ENCODE measurements around the gene PTGDS. TPM values are rescaled to one million over a fixed set of nuclear protein-coding genes. Genes with fewer than 3 reads are reported as not detected.

The PTGDS gene
- total and polyA plus RNA-seq, 10 of the 15 experiments (the other 5 are each of a cell fraction or from before 2014, with no cell fraction given), result not detected

GRCh38 chr9:136937186-136938001, 39.9 kb upstream of the PTGDS start:
- Histone ChIP-seq H3K4me2 (ENCODE audit: control insufficient read depth, insufficient read depth) (no peak overlapping the region), H3K79me2 (ENCODE audit: control insufficient read depth, insufficient read depth, low read length) (no peaks in the 10 kb centered on the region; the same call in 1 of the 2 replicates), H3K36me3 (ENCODE audit: control insufficient read depth in 2 of 2, insufficient read depth in 2 of 2, low read length in 1 of 2) (peaks cover 8 to 23% of the 10 kb centered on the region in 2 experiments), H4K20me1 (ENCODE audit: control insufficient read depth, insufficient read depth) (no peaks in the 10 kb centered on the region), H3K4me3 (no peak overlapping the region), H3K9me3 (replicated peaks; ENCODE audit: control insufficient read depth, insufficient read depth, low read length) (no peaks in the 10 kb centered on the region; the same call in 2 of the 3 replicates), H3K27ac (ENCODE audit: control insufficient read depth, insufficient read depth) (no peak overlapping the region), H2AFZ (ENCODE audit: control insufficient read depth, low read depth, low read length) (no peak overlapping the region), H3K9ac (ENCODE audit: control insufficient read depth, insufficient read depth, low read length) (no peak overlapping the region), H3K4me1 (ENCODE audit: control insufficient read depth, insufficient read depth, low read length) (no peaks in the 10 kb centered on the region), H3K27me3 (replicated peaks in 1 of 2; ENCODE audit: control insufficient read depth in 2 of 2, insufficient read depth in 2 of 2, low read length in 1 of 2) (no peaks in the 10 kb centered on the region)
- no peak for TF ChIP-seq HDAC6 (IDR thresholded peaks at IDR 0.05; ENCODE audit: unreplicated experiment)
- TF ChIP-seq POLR2AphosphoS2 (IDR thresholded peaks at IDR 0.05; ENCODE audit: low read depth, low read length), result no peak
- no peak for TF ChIP-seq NFXL1 (IDR thresholded peaks at IDR 0.05; ENCODE audit: borderline replicate concordance)
- TF ChIP-seq JUNB (IDR thresholded peaks at IDR 0.05), result no peak
- no peak for FAIRE-seq
- no peak for ATAC-seq
- in situ Hi-C loops (cut with MboI), result no loop called here
- ChIA-PET POLR2A (interaction anchor here (0.6 kb wide), 1 partner anchor 117 kb away, joined by 7 read pairs; no protein-coding TSS in a partner anchor), SMC1A (ENCODE audit: uncharacterized antibody, unreplicated experiment) (no interaction called here), RAD21 (ENCODE audit: unreplicated experiment) (interaction anchor here (1.4 kb wide), 1 partner anchor 55 kb away, joined by 4 read pairs; no protein-coding TSS in a partner anchor), CTCF (interaction anchor here (1.1 to 1.6 kb wide), 3 partner anchors 8 to 10 kb away, joined by 3 to 7 read pairs (median 3); partner anchors contain the start of gene C8G)
- no TSS peak for BruUV-seq (replicated peaks)
- intact Hi-C loops (cut with micrococcal nuclease; ENCODE audit: unreplicated experiment), result no loop called here
- 88% methylated on average over 15 of the region's 15 CpGs for WGBS (ENCODE audit: insufficient coverage, insufficient replicate concordance, low lambda C conversion rate, missing lambda C conversion rate)
- no peak for DNase-seq (ENCODE audit: low read depth, low spot score)

GRCh38 chr9:136939431-136939995, 37.8 kb upstream of the PTGDS start:
- ChIA-PET SMC1A (ENCODE audit: uncharacterized antibody, unreplicated experiment) (no interaction called here), POLR2A (interaction anchor here (0.6 kb wide), 2 partner anchors 16 to 26 kb away, joined by 4 read pairs; no protein-coding TSS in a partner anchor), CTCF (interaction anchor here (1.3 kb wide), 1 partner anchor 90 kb away, joined by 5 read pairs; no protein-coding TSS in a partner anchor), RAD21 (ENCODE audit: unreplicated experiment) (no interaction called here)
- Histone ChIP-seq H3K4me3 (no peak overlapping the region), H4K20me1 (ENCODE audit: control insufficient read depth, insufficient read depth) (no peaks in the 10 kb centered on the region), H2AFZ (ENCODE audit: control insufficient read depth, low read depth, low read length) (no peak overlapping the region), H3K4me1 (ENCODE audit: control insufficient read depth, insufficient read depth, low read length) (no peaks in the 10 kb centered on the region; the same call in 1 of the 2 replicates), H3K9me3 (replicated peaks; ENCODE audit: control insufficient read depth, insufficient read depth, low read length) (no peaks in the 10 kb centered on the region), H3K9ac (ENCODE audit: control insufficient read depth, insufficient read depth, low read length) (no peak overlapping the region), H3K4me2 (ENCODE audit: control insufficient read depth, insufficient read depth) (no peak overlapping the region), H3K27me3 (replicated peaks in 1 of 2; ENCODE audit: control insufficient read depth in 2 of 2, insufficient read depth in 2 of 2, low read length in 1 of 2) (no peaks in the 10 kb centered on the region), H3K27ac (ENCODE audit: control insufficient read depth, insufficient read depth) (no peak overlapping the region), H3K79me2 (ENCODE audit: control insufficient read depth, insufficient read depth, low read length) (peaks cover 19% of the 10 kb centered on the region), H3K36me3 (ENCODE audit: control insufficient read depth in 2 of 2, insufficient read depth in 2 of 2, low read length in 1 of 2) (peaks cover 2 to 26% of the 10 kb centered on the region in 2 experiments; a peak in 3 of 4 replicates)
- DNase-seq (ENCODE audit: low read depth, low spot score) (no peak), ATAC-seq (no peak), FAIRE-seq (no peak)
- intact Hi-C loops (cut with micrococcal nuclease; ENCODE audit: unreplicated experiment), result no loop called here
- TF ChIP-seq FOS (IDR thresholded peaks at IDR 0.05; ENCODE audit: borderline replicate concordance, extremely low read depth, insufficient read length), result no peak
- in situ Hi-C loops (cut with MboI), result no loop called here
- WGBS (ENCODE audit: insufficient coverage, insufficient replicate concordance, low lambda C conversion rate, missing lambda C conversion rate), result 99% methylated on average over 27 of the region's 28 CpGs
- BruUV-seq (replicated peaks), result no TSS peak
